Spleen (tissue), 11 donors: ENCODE results near the gene HMCN2. TPM values are rescaled to one million over a fixed set of nuclear protein-coding genes. Genes with fewer than 3 reads are reported as not detected.

Experiments
- DNase-seq: peaks from one replicate; pipeline ENCODE4 v3.0.0-alpha.2; 2020
- H3K27ac ChIP-seq, 8 donors: fragments of 200-600 bp; sonication (generic) in 7 of 8; 1 replicate in 4 of 8; 2 replicates in 4 of 8; pipeline versions ENCODE4 v1.5.0 to v1.8.0; 2016 to 2021; ENCODE audit warnings: inconsistent platforms in 4 of 8, mild to moderate bottlenecking in 4 of 8, moderate library complexity in 1 of 8
- H3K27me3 ChIP-seq, 7 donors: fragments of 200-600 bp; sonication (generic) in 6 of 7; replicated peaks in 1 of 7; 1 replicate in 4 of 7; 2 replicates in 3 of 7; pipeline versions ENCODE4 v1.5.0 to v1.8.0; 2016 to 2021; ENCODE audit warnings: inconsistent platforms in 3 of 7, mild to moderate bottlenecking in 1 of 7
- H3K36me3 ChIP-seq, 6 donors: fragments of 200-600 bp; sonication (generic) in 5 of 6; 1 replicate in 4 of 6; 2 replicates in 2 of 6; pipeline versions ENCODE4 v1.5.0 to v1.8.0; 2016 to 2021; ENCODE audit warnings: inconsistent platforms in 2 of 6
- H3K4me1 ChIP-seq, 6 donors: fragments of 200-600 bp; sonication (generic) in 5 of 6; 1 replicate in 3 of 6; 2 replicates in 3 of 6; pipeline versions ENCODE4 v1.5.0 to v1.8.0; 2016 to 2021; ENCODE audit warnings: inconsistent platforms in 3 of 6
- H3K4me3 ChIP-seq, 8 donors: fragments of 200-600 bp; sonication (generic) in 7 of 8; 1 replicate in 4 of 8; 2 replicates in 4 of 8; pipeline versions ENCODE4 v1.5.0 to v1.8.0; 2016 to 2021; ENCODE audit warnings: inconsistent platforms in 4 of 8, mild to moderate bottlenecking in 4 of 8, moderate library complexity in 2 of 8
- H3K9me3 ChIP-seq, 8 donors: fragments of 200-600 bp; sonication (generic) in 7 of 8; 1 replicate in 4 of 8; 2 replicates in 4 of 8; pipeline versions ENCODE4 v1.5.0 to v1.8.0; 2016 to 2021; ENCODE audit warnings: inconsistent platforms in 4 of 8
- POLR2A ChIP-seq, 3 donors: fragments of 450-650 bp; IDR thresholded peaks; one replicate each; pipeline ENCODE4 v1.5.1; 2017; ENCODE audit warnings: antibody characterized with exemption in 3 of 3, mild to moderate bottlenecking in 1 of 3
- POLR2AphosphoS5 ChIP-seq, 3 donors: sonication (generic); formaldehyde crosslinking; IDR thresholded peaks; one replicate each; pipeline ENCODE4 v1.5.1; 2017; ENCODE audit warnings: antibody characterized with exemption in 3 of 3
- WGBS, 5 donors: extraction: QIAGEN DNeasy Blood & Tissue Kit in 3 of 5; methylation state at CpG; one replicate each; pipeline versions ENCODE4 v1.1.5 to v1.1.7; 2013 to 2018; 5-methylcytosine and 5-hydroxymethylcytosine counted together
- intact Hi-C: fragments of 100-400 bp; cut with DNase I; formaldehyde crosslinking; loops from one replicate; pipeline ENCODE4 v1.15.0; 2023; ENCODE audit warnings: low total_unique reads
- polyA plus RNA-seq, 3 donors: library from polyadenylated mRNA; stranded (reverse); fragments of 200-250 nt; gene quantifications; one replicate each; pipeline ENCODE4 v1.2.1, GENCODE V29; 2013
- total RNA-seq, 7 donors: library from RNA; depleted of rRNA in 3 of 7; stranded (reverse); fragments of >200 nt in 3 of 7; fragmentation: NEBNext Ultra II Directional in 4 of 7; extraction: Animal tissue kit (Norgen Biotek cat#: 25700) in 4 of 7; gene quantifications; one replicate each; pipeline versions ENCODE4 v1.1.0 to v1.2.1, GENCODE V29; 2016 to 2021
- TF ChIP-seq, protein P1 (sequence below), 11 experiments: fragments of 200-600 bp in 7 of 11; fragments of 450-650 bp in 4 of 11; sonication (generic) in 4 of 11; IDR thresholded peaks in 8 of 11; conservative IDR thresholded peaks in 3 of 11; 1 replicate in 7 of 11; 2 replicates in 4 of 11; pipeline versions ENCODE4 v1.4.0 to v1.8.0; 2016 to 2021; ENCODE audit warnings: antibody characterized with exemption in 11 of 11, inconsistent platforms in 4 of 11, mild to moderate bottlenecking in 1 of 11
- donor health status: healthy with polysubstance abuse.
- donor health status: DM: no; HTN: no; CAD: no; lungs with moderate emphysema.
- donor health status: DM: no; HTN: no; CAD: no.
- donor health status: Bipolar disorder and iron deficiency.
- donor health status: healthy.
- donor health status: DM: no; HTN: no; CAD: no.
- donor health status: DM: yes; HTN: yes; CAD: no.

The HMCN2 gene
- total and polyA plus RNA-seq, 10 donors = 0.09 to 1.9 (median 0.73) TPM

DNA sequence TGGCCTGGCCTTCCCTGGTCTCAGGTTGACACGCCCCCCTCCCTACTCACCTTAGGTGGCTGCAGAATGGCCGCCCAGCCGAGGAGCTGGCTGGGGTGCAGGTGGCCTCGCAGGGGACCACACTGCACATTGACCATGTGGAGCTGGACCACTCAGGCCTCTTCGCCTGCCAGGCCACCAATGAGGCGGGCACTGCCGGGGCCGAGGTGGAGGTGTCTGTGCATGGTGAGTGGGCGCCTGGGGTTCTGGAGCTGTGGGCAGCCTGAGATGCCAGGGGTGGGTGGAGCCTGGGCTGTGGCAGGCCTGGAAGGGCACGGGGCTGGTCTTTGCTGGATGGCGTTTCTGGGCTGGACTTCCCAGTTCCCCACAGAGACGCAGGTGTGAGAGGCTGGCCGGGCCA lies 90.5 kb downstream of the HMCN2 start:
- H3K9me3 ChIP-seq = no peaks in the 10 kb centered on the region
- no peak overlapping the region for H3K27ac ChIP-seq
- H3K36me3 ChIP-seq = no peaks in the 10 kb centered on the region
- no peak for DNase-seq
- WGBS, 5 donors = 74 to 96% (median 87%) methylated on average over 3 to 13 of the region's 13 CpGs
- no peak for TF ChIP-seq POLR2A (IDR thresholded peaks at IDR 0.05)
- TF ChIP-seq, protein P1, sequence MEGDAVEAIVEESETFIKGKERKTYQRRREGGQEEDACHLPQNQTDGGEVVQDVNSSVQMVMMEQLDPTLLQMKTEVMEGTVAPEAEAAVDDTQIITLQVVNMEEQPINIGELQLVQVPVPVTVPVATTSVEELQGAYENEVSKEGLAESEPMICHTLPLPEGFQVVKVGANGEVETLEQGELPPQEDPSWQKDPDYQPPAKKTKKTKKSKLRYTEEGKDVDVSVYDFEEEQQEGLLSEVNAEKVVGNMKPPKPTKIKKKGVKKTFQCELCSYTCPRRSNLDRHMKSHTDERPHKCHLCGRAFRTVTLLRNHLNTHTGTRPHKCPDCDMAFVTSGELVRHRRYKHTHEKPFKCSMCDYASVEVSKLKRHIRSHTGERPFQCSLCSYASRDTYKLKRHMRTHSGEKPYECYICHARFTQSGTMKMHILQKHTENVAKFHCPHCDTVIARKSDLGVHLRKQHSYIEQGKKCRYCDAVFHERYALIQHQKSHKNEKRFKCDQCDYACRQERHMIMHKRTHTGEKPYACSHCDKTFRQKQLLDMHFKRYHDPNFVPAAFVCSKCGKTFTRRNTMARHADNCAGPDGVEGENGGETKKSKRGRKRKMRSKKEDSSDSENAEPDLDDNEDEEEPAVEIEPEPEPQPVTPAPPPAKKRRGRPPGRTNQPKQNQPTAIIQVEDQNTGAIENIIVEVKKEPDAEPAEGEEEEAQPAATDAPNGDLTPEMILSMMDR (IDR thresholded peaks at IDR 0.05 in 8 of 11, conservative IDR thresholded peaks at IDR 0.05 in 3 of 11) = no peak
- TF ChIP-seq POLR2AphosphoS5 (IDR thresholded peaks at IDR 0.05) = no peak
- H3K27me3 ChIP-seq = peaks cover 0 to 20% (median 0%) of the 10 kb centered on the region in 7 donors
- H3K4me3 ChIP-seq = no peak overlapping the region
- intact Hi-C loops = no loop called here
- H3K4me1 ChIP-seq = no peaks in the 10 kb centered on the region

DNA sequence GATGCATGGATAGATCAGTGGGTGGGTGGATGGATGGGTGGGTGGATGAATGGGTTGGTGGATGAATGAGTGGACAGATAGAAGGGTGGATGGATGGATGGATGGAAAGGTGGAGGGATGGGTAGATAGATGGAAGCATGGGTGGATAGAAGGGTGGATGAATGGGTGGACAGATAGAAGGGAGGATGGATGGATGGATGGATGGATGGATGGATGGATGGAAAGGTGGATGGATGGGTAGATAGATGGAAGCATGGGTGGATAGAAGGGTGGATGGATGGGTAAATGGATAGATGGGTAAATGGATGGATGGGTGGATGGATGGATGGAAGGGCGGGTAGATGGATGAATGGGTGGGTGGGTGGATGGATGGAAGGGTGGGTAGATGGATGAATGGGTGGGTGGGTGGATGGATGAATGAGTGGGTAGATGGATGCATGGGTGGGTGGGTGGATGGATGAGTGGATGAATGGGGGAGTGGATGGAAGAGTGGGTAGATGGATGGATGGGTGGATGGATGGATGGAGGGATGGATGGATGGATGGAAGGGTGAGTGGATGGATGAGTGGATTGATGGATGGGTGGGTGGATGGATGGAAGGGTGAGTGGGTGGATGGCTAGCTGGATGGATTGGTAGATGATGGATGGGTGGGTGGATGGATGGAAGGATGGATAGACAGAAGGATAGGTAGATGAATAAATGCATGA lies 91.5 kb downstream of the HMCN2 start:
- intact Hi-C loops = no loop called here
- WGBS, 5 donors = 83 to 90% (median 85%) methylated on average over 1 of the region's 1 CpG
- H3K9me3 ChIP-seq = no peaks in the 10 kb centered on the region
- H3K4me3 ChIP-seq = no peak overlapping the region
- DNase-seq = no peak
- no peak overlapping the region for H3K27ac ChIP-seq
- peaks cover 0 to 27% (median 0%) of the 10 kb centered on the region in 7 donors for H3K27me3 ChIP-seq
- TF ChIP-seq POLR2AphosphoS5 (IDR thresholded peaks at IDR 0.05) (no peak), POLR2A (IDR thresholded peaks at IDR 0.05) (no peak)
- TF ChIP-seq, protein P1 (IDR thresholded peaks at IDR 0.05 in 8 of 11, conservative IDR thresholded peaks at IDR 0.05 in 3 of 11) = no peak
- H3K4me1 ChIP-seq = no peaks in the 10 kb centered on the region
- no peaks in the 10 kb centered on the region for H3K36me3 ChIP-seq

DNA sequence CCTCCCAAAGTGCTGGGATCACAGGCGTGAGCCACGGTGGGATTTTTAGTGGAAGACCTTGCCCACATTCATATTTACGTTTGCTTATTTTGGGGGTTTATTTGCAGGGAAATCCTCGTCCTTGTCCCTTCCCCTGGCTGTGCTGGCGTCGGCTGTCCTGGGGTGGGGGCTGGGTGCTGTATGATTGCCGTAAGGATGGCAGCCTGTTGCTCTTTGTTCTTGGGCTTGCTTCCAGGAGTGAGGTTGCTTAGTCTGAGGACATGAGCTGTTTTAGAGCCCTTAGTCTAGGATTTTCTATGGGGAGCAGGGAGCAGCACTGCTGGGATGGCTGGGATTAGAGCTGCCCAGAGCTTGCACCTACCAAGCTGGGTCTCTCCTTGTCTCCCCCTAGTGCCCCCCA lies 93.4 kb downstream of the HMCN2 start:
- H3K9me3 ChIP-seq = no peaks in the 10 kb centered on the region
- WGBS, 5 donors = 80 to 89% (median 84%) methylated on average over 7 of the region's 7 CpGs
- no peaks in the 10 kb centered on the region for H3K4me1 ChIP-seq
- H3K27me3 ChIP-seq = peaks cover 0 to 35% (median 0%) of the 10 kb centered on the region in 7 donors
- intact Hi-C loops = no loop called here
- no peaks in the 10 kb centered on the region for H3K36me3 ChIP-seq
- TF ChIP-seq POLR2AphosphoS5 (IDR thresholded peaks at IDR 0.05) = no peak
- no peak for TF ChIP-seq POLR2A (IDR thresholded peaks at IDR 0.05)
- TF ChIP-seq, protein P1 (IDR thresholded peaks at IDR 0.05 in 8 of 11, conservative IDR thresholded peaks at IDR 0.05 in 3 of 11) = no peak
- no peak overlapping the region for H3K27ac ChIP-seq
- H3K4me3 ChIP-seq = no peak overlapping the region
- DNase-seq = no peak

DNA sequence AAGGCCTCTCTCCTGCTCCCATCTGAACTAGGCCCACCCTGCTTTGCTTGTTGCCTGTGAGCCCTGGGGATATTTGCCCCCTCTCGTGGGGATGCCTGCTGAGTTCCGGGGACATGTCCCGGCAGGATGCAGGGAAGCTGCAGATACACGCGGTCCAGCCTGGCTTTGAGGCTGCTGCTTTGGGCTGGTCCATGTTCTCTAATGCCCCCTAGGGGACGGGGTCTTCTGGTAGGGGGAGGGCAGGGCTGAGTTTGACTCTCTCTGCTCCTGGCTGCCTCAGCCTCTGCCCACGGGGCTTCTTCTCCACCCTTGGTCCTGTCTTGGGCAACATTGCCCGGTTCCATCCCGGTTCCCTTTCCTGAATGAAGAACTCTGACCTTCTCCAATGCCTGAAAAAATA lies 94.3 kb downstream of the HMCN2 start:
- no peak for DNase-seq
- Histone ChIP-seq H3K27ac (no peak overlapping the region), H3K4me3 (no peak overlapping the region), H3K27me3 (peaks cover 0 to 36% (median 0%) of the 10 kb centered on the region in 7 donors), H3K36me3 (no peaks in the 10 kb centered on the region), H3K4me1 (no peaks in the 10 kb centered on the region), H3K9me3 (no peaks in the 10 kb centered on the region)
- TF ChIP-seq, protein P1 (IDR thresholded peaks at IDR 0.05 in 8 of 11, conservative IDR thresholded peaks at IDR 0.05 in 3 of 11) = no peak
- TF ChIP-seq POLR2A (IDR thresholded peaks at IDR 0.05) (no peak), POLR2AphosphoS5 (IDR thresholded peaks at IDR 0.05) (no peak)
- intact Hi-C loops = no loop called here
- 70 to 96% (median 83%) methylated on average over 4 to 9 of the region's 9 CpGs for WGBS, 5 donors
